HG03571 (cell line): ENCODE results near the gene TMCC1.
"Not testable (repeated sequence)": the region's sequence is repeated elsewhere in the genome, so short reads cannot be mapped to it uniquely, and the experiment has no call there.

ENCODE experiments used
- ATAC-seq: cut with Tn5 transposase; IDR thresholded peaks from one replicate; pipeline ENCODE4 v1.9.1; 2021; ENCODE audit not compliant: unreplicated experiment

Gene TMCC1

DNA sequence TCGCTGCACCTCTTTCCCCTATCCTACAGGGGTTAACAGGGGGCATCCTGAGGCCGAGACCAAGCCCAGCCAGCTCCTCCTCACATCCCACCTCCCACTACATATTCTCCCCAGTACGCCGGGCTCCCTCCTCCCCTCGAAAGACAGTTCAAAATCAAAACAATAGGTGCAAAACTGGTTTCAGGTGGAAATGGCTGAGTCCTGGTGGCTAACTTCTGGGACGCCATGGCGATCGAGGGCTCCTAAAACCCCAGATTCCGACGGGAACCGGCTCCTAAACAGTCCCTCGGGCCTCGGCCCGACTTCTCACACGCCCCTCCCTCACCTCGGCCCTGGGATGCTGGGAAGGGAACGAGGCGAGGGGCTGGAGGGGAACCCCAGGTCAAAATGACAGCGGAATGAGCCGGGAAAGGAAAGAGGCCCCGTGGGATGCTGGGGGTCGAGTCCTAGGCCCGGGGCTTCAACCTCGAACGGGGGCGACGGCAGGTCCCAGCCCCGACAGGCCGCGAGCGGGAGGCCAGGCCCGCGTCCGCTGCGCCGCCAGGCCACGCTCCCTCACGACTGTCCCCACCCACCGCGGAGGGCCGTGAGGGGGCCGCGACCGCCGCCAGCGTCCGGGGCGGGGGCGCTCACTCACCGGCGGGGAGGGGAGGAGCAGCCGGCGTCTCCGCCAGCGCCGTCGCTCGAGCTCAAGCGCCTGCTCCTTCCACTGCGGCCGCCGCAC lies 492 bp downstream of the TMCC1 start:
- ATAC-seq: peak; percentile 67

DNA sequence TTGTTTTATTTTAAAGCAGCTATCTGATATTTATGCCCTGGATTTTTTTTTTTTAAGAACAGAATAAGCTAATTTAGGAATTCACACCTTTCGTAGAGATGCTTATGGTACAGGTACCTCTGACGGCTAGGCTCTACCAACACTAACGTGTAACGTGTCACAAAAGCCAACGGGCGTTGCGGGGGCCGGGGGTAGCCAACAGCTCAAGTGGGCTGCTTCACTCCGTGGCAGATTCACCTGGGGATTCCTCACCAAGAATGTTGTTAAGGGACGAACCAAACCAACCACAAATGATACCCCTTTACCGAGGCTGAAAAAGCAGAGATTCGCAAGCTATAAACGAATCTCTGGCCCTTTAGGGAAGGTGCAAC lies 1.0 kb downstream of the TMCC1 start:
- no peak for ATAC-seq

DNA sequence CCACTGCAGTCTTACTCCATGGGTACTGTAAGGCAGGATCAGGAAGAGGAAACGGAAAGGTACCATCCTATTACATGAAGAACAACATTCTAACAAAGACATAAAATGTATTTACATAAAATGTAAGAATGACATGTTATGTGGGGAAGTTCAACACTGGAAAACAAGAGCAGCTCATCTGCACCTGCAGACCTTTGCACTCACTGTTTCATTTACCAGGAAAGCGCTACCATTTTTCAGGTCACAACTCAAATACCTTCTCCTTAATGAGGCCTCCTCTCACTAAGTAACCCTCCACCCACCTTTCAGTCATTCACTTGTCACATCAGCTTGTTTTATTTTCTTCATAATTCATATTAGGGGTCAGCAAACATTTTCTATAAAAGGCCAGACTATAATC lies 2.6 kb downstream of the TMCC1 start:
- no peak for ATAC-seq

DNA sequence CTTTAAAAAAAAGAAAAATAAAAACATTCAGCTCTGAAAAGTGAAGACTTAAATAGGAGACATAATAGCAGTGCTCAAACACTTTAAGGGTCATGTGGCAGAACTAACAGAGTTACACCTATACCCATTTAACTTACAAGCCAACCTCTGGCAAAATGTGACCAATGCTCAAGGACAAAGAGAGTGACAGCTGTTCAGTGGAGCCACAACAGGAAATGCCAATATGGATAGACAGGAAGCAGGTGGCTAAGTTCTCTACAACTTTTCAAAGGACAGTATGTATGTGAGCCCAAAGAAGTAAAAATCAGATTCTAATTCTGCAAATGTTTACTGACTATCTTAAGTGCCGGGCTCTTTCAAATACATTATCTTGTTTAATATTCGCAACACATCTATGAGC lies 3.4 kb downstream of the TMCC1 start:
- no peak for ATAC-seq

- no peak for ATAC-seq
Observed at GRCh38 chr3:129888771-129889170, 4.7 kb downstream of the TMCC1 start.

GRCh38 chr3:129881261-129881660 lies 12.2 kb downstream of the TMCC1 start:
- ATAC-seq: no peak

DNA sequence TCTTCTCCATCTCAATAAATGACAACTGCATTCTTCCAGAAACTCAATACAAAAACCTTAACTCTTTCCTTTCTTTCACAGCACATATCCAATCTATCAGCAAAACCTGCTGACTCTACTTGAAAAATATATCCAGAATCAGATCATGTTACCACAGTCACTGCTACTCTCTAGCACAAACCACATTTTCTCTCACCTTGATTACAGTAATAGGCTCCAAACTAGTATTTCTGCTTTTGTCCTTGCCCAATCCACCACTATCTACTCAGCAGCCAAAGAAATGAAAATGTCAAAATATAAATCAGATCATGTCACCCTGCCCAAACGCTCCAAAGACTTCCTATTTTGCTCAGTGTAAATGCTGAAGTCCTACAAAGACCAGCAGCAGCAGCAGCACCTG lies 15.2 kb downstream of the TMCC1 start:
- ATAC-seq: no peak

- ATAC-seq: not testable (repeated sequence)
Observed at GRCh38 chr3:129874479-129874878, 19.0 kb downstream of the TMCC1 start.

DNA sequence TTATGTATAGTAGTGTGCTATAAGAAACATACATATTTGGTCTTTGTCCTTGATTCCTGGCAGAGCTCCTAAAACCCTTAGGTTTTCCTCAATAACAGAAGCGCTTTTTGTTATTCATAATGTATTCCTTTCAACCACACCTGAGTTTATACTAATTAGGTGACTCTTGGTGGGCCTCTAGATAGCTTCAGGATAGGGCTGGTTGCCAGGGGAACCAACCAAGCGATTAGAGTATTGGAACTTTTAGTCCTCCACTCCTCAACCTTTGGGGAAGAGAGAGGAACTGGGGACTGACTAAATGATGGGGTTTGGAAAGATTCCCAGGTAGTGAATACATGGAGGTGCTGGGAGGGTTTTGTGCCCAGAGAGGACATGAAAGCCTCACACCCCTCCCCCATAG lies 24.6 kb downstream of the TMCC1 start:
- no peak for ATAC-seq

DNA sequence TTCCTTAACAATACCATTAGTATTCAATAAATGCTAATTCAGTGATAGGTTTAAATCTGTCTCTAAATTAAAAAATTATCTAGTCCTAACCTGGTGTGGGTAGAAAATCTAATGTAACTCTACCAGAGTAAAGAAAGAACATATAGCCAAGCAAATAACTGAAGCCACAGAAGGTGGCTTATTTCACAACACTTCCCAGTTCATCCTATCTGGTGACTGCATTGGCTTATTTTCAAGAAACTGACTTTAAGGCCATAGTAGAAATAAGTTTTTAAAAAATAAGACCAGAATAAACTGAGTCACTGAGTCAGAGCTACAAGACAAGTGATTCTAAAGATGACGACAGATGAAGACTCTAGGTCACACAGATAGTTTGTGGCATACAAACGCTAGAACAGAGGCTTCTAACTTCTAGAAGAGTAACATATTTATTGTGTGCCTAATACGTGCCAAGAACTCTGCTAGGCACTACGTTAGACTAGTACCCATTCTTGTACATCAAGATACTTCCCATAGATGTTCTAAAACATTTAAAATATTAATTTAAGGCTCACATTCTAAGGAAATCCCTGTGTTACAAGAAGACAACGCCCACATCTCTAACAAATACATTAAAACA lies 25.9 kb downstream of the TMCC1 start:
- ATAC-seq: no peak

DNA sequence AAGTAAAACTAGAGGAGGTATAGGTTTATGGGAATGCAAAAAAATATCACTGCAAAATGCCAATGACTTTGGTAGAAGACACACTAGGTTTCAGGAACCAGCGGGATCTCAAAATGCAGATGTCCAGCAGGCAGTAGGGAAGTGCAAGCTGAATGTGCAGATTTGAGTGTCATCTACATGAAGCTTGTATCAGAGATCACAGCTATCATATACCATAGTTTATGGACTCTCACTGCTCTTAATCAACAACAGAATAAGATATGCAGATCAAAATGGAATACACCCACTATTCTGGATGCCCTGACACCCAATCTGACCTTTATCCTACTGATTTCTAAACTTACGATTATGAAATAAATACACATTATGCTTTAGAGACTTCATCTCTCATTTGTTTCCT lies 27.7 kb downstream of the TMCC1 start:
- no peak for ATAC-seq

DNA sequence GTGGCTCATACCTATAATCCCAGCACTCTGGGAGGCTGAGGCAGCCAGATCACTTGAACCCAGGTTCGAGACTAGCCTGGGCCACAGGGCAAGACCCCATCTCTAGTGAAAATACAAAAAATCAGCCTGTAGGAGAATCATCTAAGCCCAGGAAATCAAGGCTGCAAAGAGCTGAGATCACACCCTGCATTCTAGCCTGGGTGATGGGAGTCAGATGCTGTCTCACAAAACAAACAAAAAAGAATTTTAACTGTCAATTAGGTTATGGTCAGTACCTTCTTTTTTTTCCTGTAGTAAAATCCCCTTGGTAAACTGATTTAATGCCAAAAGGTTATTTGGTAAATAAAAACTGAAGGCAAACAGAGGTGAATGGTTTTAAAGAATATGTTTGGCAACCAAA lies 29.0 kb downstream of the TMCC1 start:
- ATAC-seq: no peak

DNA sequence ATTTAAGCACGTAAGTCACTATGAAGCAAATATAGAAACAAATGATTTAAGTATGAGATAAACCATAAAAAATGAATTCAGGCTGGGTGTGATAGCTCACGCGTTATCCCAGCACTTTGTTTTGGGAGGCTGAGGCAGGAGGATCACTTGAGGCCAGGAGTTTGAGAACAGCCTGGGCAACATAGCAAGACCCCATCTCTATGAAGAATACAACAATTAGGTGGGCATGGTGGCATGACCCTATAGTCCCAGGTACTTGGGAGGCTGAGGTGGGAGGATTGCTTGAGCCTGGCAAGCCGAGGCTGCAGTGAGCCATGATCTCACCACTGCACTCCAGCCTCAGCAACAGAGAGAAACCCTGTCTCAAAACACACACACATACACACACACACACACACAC lies 34.2 kb downstream of the TMCC1 start:
- no peak for ATAC-seq

- ATAC-seq: no peak
Observed at GRCh38 chr3:129857899-129858298, 35.6 kb downstream of the TMCC1 start.

DNA sequence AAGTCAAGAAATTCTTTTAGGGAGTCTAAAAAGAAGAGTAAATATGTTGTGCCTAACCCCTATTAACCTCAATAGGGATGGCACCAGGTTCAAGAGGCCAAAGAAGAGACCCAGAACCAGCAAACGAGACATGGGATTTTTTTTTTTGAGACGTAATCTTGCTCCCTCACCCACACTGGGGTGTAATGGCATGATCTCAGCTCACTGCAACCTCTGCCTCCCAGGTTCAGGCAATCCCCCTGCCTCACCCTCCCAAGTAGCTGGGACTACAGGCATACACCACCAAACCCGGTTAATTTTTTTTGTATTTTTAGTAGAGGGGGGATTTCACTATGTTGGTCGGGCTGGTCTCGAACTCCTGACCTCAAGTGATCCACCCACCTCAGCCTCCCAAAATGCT lies 36.7 kb downstream of the TMCC1 start:
- ATAC-seq: not testable (repeated sequence)

GRCh38 chr3:129855832-129856419 lies 37.6 kb downstream of the TMCC1 start:
- ATAC-seq: no peak

DNA sequence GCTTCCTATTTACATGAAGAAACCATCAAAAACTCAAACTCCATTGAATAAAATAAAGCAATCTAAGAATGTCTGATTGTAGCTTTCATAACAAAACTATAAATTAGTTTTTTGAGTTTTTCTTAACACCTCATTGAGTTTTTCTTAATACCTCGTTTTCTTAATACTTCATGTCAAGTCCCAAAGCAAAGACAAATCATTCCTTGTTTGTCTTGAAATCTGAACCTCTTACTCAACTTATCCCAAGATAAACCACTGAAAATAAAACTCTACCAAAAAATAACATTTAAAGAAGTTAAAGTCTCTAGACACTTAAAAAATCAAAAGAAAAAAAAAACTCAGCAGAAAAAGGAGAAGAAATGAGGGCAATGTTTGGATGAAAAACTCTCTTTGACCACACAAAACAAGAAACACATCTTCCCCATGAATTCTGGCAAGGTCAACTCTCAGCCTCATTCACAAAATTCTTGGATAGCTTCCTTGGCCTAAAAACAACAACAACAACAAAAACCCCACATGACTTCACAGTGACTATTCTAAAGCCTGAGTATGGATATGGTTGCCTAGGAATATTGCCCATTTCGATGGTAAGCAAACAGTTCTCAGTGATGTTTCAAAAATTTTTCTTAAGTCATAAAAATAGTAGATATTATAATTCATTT lies 38.2 kb downstream of the TMCC1 start:
- ATAC-seq: no peak

DNA sequence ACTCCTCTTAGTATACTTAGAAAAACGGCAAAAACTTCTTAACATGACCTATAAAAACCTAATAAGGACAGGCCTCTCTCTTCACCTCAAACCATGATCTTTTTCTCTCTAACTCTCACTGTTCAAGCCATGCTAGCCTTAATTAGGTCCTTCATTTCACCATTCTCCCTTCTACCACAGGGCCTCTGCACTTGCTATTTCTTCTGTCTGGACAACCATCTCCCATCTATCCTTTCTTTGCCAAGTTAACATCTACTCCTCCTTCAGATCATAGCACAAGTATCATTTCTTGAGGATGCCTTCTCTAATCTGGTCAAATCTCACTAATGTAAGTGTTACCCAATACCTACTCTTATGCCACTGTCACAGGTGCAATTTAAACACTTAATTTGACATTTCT lies 39.1 kb downstream of the TMCC1 start:
- no peak for ATAC-seq

- ATAC-seq: no peak
Observed at GRCh38 chr3:129845956-129846355, 47.6 kb downstream of the TMCC1 start.

GRCh38 chr3:129840707-129841360 lies 52.7 kb downstream of the TMCC1 start:
- no peak for ATAC-seq

DNA sequence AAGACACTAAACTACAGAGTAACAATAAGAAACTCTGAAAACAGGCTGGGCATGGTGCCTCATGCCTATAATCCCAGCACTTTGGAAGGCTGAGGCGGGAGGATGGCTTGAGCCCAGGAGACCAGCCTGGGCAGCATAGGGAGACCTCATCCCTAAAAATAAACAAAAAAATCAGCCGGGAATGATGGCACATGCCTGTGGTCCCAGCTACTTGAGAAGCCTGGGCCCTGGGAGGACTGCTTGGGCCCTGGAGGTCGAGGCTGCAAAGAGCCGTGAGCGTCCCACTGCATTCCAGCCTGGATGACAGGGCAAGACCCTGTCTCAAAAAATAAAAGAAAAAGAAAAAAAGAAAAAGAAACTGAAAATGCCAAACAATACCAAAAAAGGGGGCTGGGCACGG lies 55.4 kb downstream of the TMCC1 start:
- ATAC-seq: no peak
